Ovary (tissue), 9 donors: ENCODE measurements around the gene RACGAP1. TPM values are rescaled to one million over a fixed set of nuclear protein-coding genes. Genes with fewer than 3 reads are reported as not detected.

Experiments
- DNase-seq, 5 donors: peaks; one replicate each; pipeline ENCODE4 v3.0.0-alpha.2; 2019 to 2020
- H3K27ac ChIP-seq, 2 donors: fragments of 200-600 bp; one replicate each; pipeline versions ENCODE4 v1.5.1 to v1.8.0; 2019 to 2022
- H3K27me3 ChIP-seq: fragments of 200-600 bp; one replicate; pipeline ENCODE4 v1.8.0; 2022
- H3K36me3 ChIP-seq: fragments of 200-600 bp; sonication (generic); one replicate; pipeline ENCODE4 v1.5.1; 2019
- H3K4me1 ChIP-seq: one replicate; pipeline ENCODE4 v1.8.1; 2013; ENCODE audit warnings: mild to moderate bottlenecking, moderate library complexity; ENCODE audit not compliant: insufficient read depth
- H3K4me3 ChIP-seq: fragments of 200-600 bp; sonication (generic); one replicate; pipeline ENCODE4 v1.5.1; 2017
- H3K9me3 ChIP-seq, 2 donors: fragments of 200-600 bp in 1 of 2; sonication (generic) in 1 of 2; one replicate each; pipeline versions ENCODE4 v1.5.1 to v1.8.1; 2013 to 2019; ENCODE audit warnings: mild to moderate bottlenecking in 1 of 2, moderate library complexity in 1 of 2
- CTCF ChIP-seq, 3 donors: fragments of 450-650 bp in 2 of 3; fragments of 200-600 bp in 1 of 3; IDR thresholded peaks; one replicate each; pipeline versions ENCODE4 v1.5.1 to v1.8.0; 2016 to 2022; ENCODE audit warnings: antibody characterized with exemption in 3 of 3, mild to moderate bottlenecking in 1 of 3
- EP300 ChIP-seq: sonication (generic); formaldehyde crosslinking; IDR thresholded peaks from one replicate; pipeline ENCODE4 v1.6.1; 2017; ENCODE audit warnings: antibody characterized with exemption
- POLR2A ChIP-seq: fragments of 450-650 bp; IDR thresholded peaks from one replicate; pipeline ENCODE4 v1.6.1; 2017; ENCODE audit warnings: antibody characterized with exemption, mild to moderate bottlenecking, moderate library complexity
- WGBS, 3 donors: extraction: QIAGEN DNeasy Blood & Tissue Kit in 1 of 3; methylation state at CpG; one replicate each; pipeline versions ENCODE4 v1.1.5 to v1.1.7; 2013 to 2017; 5-methylcytosine and 5-hydroxymethylcytosine counted together
- intact Hi-C, 4 donors: fragments of 100-400 bp; cut with DNase I; formaldehyde crosslinking; loops; one replicate each; pipeline versions ENCODE4 v1.11.0 to v1.15.1; 2022 to 2023
- polyA plus RNA-seq, 2 donors: library from polyadenylated mRNA; stranded (reverse); fragments of 200-250 nt in 1 of 2; fragments of 350-450 nt in 1 of 2; fragmentation: Illumina TruSeq in 1 of 2; extraction: RNeasy Lipid Tissue Mini Kit (QIAGEN cat#74804) in 1 of 2; gene quantifications; one replicate each; pipeline ENCODE4 v1.2.3, GENCODE V29; 2013 to 2014
- total RNA-seq, 7 donors: library from RNA; depleted of rRNA in 2 of 7; stranded (reverse); fragments of >200 nt in 2 of 7; fragmentation: NEBNext Ultra II Directional in 3 of 7; extraction: Animal tissue kit (Norgen Biotek cat#: 25700) in 3 of 7; gene quantifications; one replicate each; pipeline versions ENCODE4 v1.1.0 to v1.2.4, GENCODE V29; 2016 to 2023
- donor health status: DM: no; HTN: no; CAD: no; lungs with moderate emphysema.
- donor health status: DM: no; HTN: no; CAD: no.
- donor health status: Bipolar disorder and iron deficiency.
- donor health status: DM: yes; HTN: yes; CAD: no.
- donor health status: DM: no; HTN: no; CAD: no.
- donor health status: DM: yes; HTN: yes; CAD: no.

RACGAP1 gene
- total and polyA plus RNA-seq, 9 donors: 2.1 to 10.8 (median 3.8) TPM

GRCh38 chr12:49978125-49978524 lies 47.2 kb downstream of the RACGAP1 start:
- DNase-seq: no peak
- intact Hi-C loops: no loop called here
- H3K27ac ChIP-seq: no peak overlapping the region

GRCh38 chr12:49976557-49976956 lies 48.7 kb downstream of the RACGAP1 start:
- H3K36me3 ChIP-seq: no peaks in the 10 kb centered on the region
- H3K4me3 ChIP-seq: no peak overlapping the region
- TF ChIP-seq POLR2A (no peak), CTCF (IDR thresholded peaks at IDR 0.05) (no peak), EP300 (no peak)
- no peak overlapping the region for H3K27ac ChIP-seq
- DNase-seq: no peak
- intact Hi-C loops: no loop called here
- peaks cover 8% of the 10 kb centered on the region for H3K4me1 ChIP-seq
- 91 to 97% (median 96%) methylated on average over 2 of the region's 2 CpGs for WGBS, 3 donors
- no peaks in the 10 kb centered on the region for H3K9me3 ChIP-seq
- no peaks in the 10 kb centered on the region for H3K27me3 ChIP-seq

More at GRCh38 chr12:49978125-49978524, 47.2 kb downstream of the RACGAP1 start:
- TF ChIP-seq CTCF (IDR thresholded peaks at IDR 0.05) (no peak), EP300 (no peak), POLR2A (no peak)
- Histone ChIP-seq H3K4me1 (peaks cover 5% of the 10 kb centered on the region), H3K9me3 (no peaks in the 10 kb centered on the region), H3K27me3 (no peaks in the 10 kb centered on the region), H3K36me3 (no peaks in the 10 kb centered on the region), H3K4me3 (no peak overlapping the region)
- WGBS, 3 donors: 64 to 77% (median 71%) methylated on average over 4 of the region's 4 CpGs

- Histone ChIP-seq H3K9me3 (no peaks in the 10 kb centered on the region), H3K36me3 (no peaks in the 10 kb centered on the region), H3K27ac (no peak overlapping the region), H3K4me1 (peaks cover 8% of the 10 kb centered on the region), H3K4me3 (no peak overlapping the region), H3K27me3 (no peaks in the 10 kb centered on the region)
- no peak for DNase-seq
- intact Hi-C loops: no loop called here
- WGBS, 3 donors: 37 to 49% (median 48%) methylated on average over 17 of the region's 17 CpGs
- TF ChIP-seq CTCF (IDR thresholded peaks at IDR 0.05): no peak
- TF ChIP-seq EP300: no peak
- TF ChIP-seq POLR2A: no peak
Measured at GRCh38 chr12:49975318-49975761, 50.0 kb downstream of the RACGAP1 start.

GRCh38 chr12:49974677-49975317 lies 50.5 kb downstream of the RACGAP1 start:
- H3K9me3 ChIP-seq: no peaks in the 10 kb centered on the region
- no peak overlapping the region for H3K27ac ChIP-seq
- no peaks in the 10 kb centered on the region for H3K27me3 ChIP-seq
- peaks cover 8% of the 10 kb centered on the region for H3K4me1 ChIP-seq
- no peaks in the 10 kb centered on the region for H3K36me3 ChIP-seq
- DNase-seq: no peak
- WGBS, 3 donors: 21 to 22% (median 22%) methylated on average over 8 of the region's 8 CpGs
- TF ChIP-seq CTCF (IDR thresholded peaks at IDR 0.05) (no peak), EP300 (no peak), POLR2A (no peak)
- intact Hi-C loops: loop anchor here in 2 of 4 donors (5.0 kb wide), 2 partner anchors 78 to 93 kb away; no protein-coding TSS in a partner anchor
- no peak overlapping the region for H3K4me3 ChIP-seq
